DMS153 treated with DMSO at 0.1 percent for 48 hours (cell line): ENCODE measurements around the gene SH2D3A.
A peak's percentile ranks its signal among the peaks of the same experiment; 100 is the strongest.

Experiments used
- DNase-seq: peaks from one replicate; lab custom pipeline; 2025; ENCODE audit not compliant: unreplicated experiment; lab: John Stamatoyannopoulos, UW

SH2D3A gene

GRCh38 chr19:6738787-6739389 lies 28.3 kb downstream of the SH2D3A start:
- peak; percentile 68 for DNase-seq

- DNase-seq: peak; percentile 88
Measured at GRCh38 chr19:6737873-6738786, 29.1 kb downstream of the SH2D3A start.

- peak; percentile 99 for DNase-seq
Measured at GRCh38 chr19:6737284-6737872, 29.9 kb downstream of the SH2D3A start, which contains the start of gene GPR108. Gene GPR108, minus strand, starts transcription at chr19:6737580. Its CDS starts 4 bp downstream, at chr19:6737576.

GRCh38 chr19:6736917-6737283 lies 30.3 kb downstream of the SH2D3A start:
- DNase-seq: no peak

- DNase-seq: peak; percentile 6
Measured at GRCh38 chr19:6736169-6736916, 30.9 kb downstream of the SH2D3A start.

- no peak for DNase-seq
Measured at GRCh38 chr19:6735181-6735911, 31.9 kb downstream of the SH2D3A start.

GRCh38 chr19:6734096-6734696 lies 33.0 kb downstream of the SH2D3A start:
- no peak for DNase-seq

- no peak for DNase-seq
Measured at GRCh38 chr19:6733338-6734095, 33.7 kb downstream of the SH2D3A start.

GRCh38 chr19:6732803-6733337 lies 34.4 kb downstream of the SH2D3A start:
- no peak for DNase-seq

GRCh38 chr19:6731822-6732221 lies 35.4 kb downstream of the SH2D3A start:
- no peak for DNase-seq

GRCh38 chr19:6730941-6731670 lies 36.1 kb downstream of the SH2D3A start:
- no peak for DNase-seq

- peak; percentile 11 for DNase-seq
Measured at GRCh38 chr19:6730153-6730804, 37.0 kb downstream of the SH2D3A start.

- no peak for DNase-seq
Measured at GRCh38 chr19:6729573-6730152, 37.6 kb downstream of the SH2D3A start.

GRCh38 chr19:6728346-6728745 lies 38.9 kb downstream of the SH2D3A start:
- no peak for DNase-seq

GRCh38 chr19:6725513-6726231 lies 41.6 kb downstream of the SH2D3A start:
- DNase-seq: no peak

- DNase-seq: no peak
Measured at GRCh38 chr19:6724631-6725492, 42.4 kb downstream of the SH2D3A start.
